22Rv1 (cell line): ENCODE measurements around the gene PRDM16.

ENCODE experiments used
- CTCF ChIP-seq: fragments of 450-650 bp; IDR thresholded peaks from 2 replicates; pipeline ENCODE4 v1.5.1; 2017; ENCODE audit warnings: mild to moderate bottlenecking
- ZFX ChIP-seq: fragments of 450-650 bp; IDR thresholded peaks from 2 replicates; pipeline ENCODE4 v1.6.1; 2017; ENCODE audit warnings: antibody characterized with exemption, borderline replicate concordance

GRCh38 chr1:3370856-3371703 lies 302.1 kb downstream of the PRDM16 start:
- no peak for TF ChIP-seq CTCF
- TF ChIP-seq ZFX, result no peak
